AG20443 (cell line): ENCODE data around the gene ZNF45.
"Not testable (repeated sequence)": the region's sequence is repeated elsewhere in the genome, so short reads cannot be mapped to it uniquely, and the experiment has no call there.

ENCODE experiments used
- DNase-seq: peaks from one replicate; pipeline ENCODE4 v3.0.0; 2012; ENCODE audit warnings: low spot score, mixed read lengths

ZNF45 gene

GRCh38 chr19:43913383-43913782 lies 21.7 kb downstream of the ZNF45 start:
- no peak for DNase-seq

- no peak for DNase-seq
Measured at GRCh38 chr19:43910884-43911283, 24.2 kb downstream of the ZNF45 start.

- DNase-seq = no peak
Measured at GRCh38 chr19:43908659-43909058, 26.4 kb downstream of the ZNF45 start.

GRCh38 chr19:43906774-43907173 lies 28.3 kb downstream of the ZNF45 start:
- no peak for DNase-seq

GRCh38 chr19:43905897-43906296 lies 29.2 kb downstream of the ZNF45 start:
- no peak for DNase-seq

GRCh38 chr19:43902399-43902798 lies 32.7 kb downstream of the ZNF45 start:
- DNase-seq = no peak

GRCh38 chr19:43901395-43902390 lies 33.4 kb downstream of the ZNF45 start:
- DNase-seq = peak; percentile 94

- DNase-seq = no peak
Measured at GRCh38 chr19:43895727-43896308, 39.3 kb downstream of the ZNF45 start.

GRCh38 chr19:43883864-43884263 lies 51.2 kb downstream of the ZNF45 start, which contains the start of gene ZNF404:
Gene ZNF404 (minus strand): TSS chr19:43883964.
- no peak for DNase-seq

- no peak for DNase-seq
Measured at GRCh38 chr19:43880483-43880882, 54.6 kb downstream of the ZNF45 start.

GRCh38 chr19:43872547-43873336 lies 62.3 kb downstream of the ZNF45 start:
- no peak for DNase-seq

- DNase-seq = not testable (repeated sequence)
Measured at GRCh38 chr19:43866923-43867322, 68.2 kb downstream of the ZNF45 start.
